ENCODE data around the gene ZACN. TPM values are rescaled to one million over a fixed set of nuclear protein-coding genes. Genes with fewer than 3 reads are reported as not detected.
A peak's percentile ranks its signal among the peaks of the same experiment; 100 is the strongest.

ZACN gene
- total RNA-seq, 1 donor from 2014 or later = 0.23 TPM

- no peak overlapping the region for H3K9ac ChIP-seq (ENCODE audit: low read length)
These were observed 9.3 kb downstream of the ZACN start for GRCh38 chr17:76088041-76088867.

GRCh38 chr17:76088868-76089576 is 10.0 kb downstream of the ZACN start:
- Mint-ChIP-seq H3K4me1 (ENCODE audit: low read depth, unreplicated experiment) (no peaks in the 10 kb centered on the region), H3K9me3 (ENCODE audit: unreplicated experiment) (no peaks in the 10 kb centered on the region), H3K27ac (ENCODE audit: unreplicated experiment) (peak overlapping the region; percentile 53), H3K36me3 (ENCODE audit: low read depth, unreplicated experiment) (peaks cover 19% of the 10 kb centered on the region), H3K27me3 (ENCODE audit: low read depth, unreplicated experiment) (no peaks in the 10 kb centered on the region), H3K4me3 (ENCODE audit: unreplicated experiment) (no peak overlapping the region)
- Histone ChIP-seq H3K9me3 (ENCODE audit: insufficient read depth, low read depth, low read length) (no peaks in the 10 kb centered on the region), H3K9ac (ENCODE audit: low read length) (no peak overlapping the region), H4K20me1 (ENCODE audit: insufficient read depth, low read length) (peaks cover 35% of the 10 kb centered on the region), H3K27ac (ENCODE audit: low read depth, low read length) (no peak overlapping the region), H3K27me3 (ENCODE audit: insufficient read depth, low read length) (no peaks in the 10 kb centered on the region), H2AFZ (ENCODE audit: low read depth, low read length) (no peak overlapping the region), H3K79me2 (ENCODE audit: insufficient read depth, low read length) (no peaks in the 10 kb centered on the region), H3K4me2 (ENCODE audit: low read length) (no peak overlapping the region), H3K4me1 (ENCODE audit: insufficient read depth, low read length) (no peaks in the 10 kb centered on the region), H3K4me3 (ENCODE audit: insufficient read depth, low read depth, low read length) (no peak overlapping the region), H3K36me3 (ENCODE audit: insufficient read depth, low read length) (peaks cover 27% of the 10 kb centered on the region)
- FAIRE-seq = no peak
- DNase-seq (ENCODE audit: low read depth) = no peak
- TF ChIP-seq EZH2 (IDR thresholded peaks at IDR 0.05; ENCODE audit: insufficient read depth, low read length) = no peak
- TF ChIP-seq, protein P1, sequence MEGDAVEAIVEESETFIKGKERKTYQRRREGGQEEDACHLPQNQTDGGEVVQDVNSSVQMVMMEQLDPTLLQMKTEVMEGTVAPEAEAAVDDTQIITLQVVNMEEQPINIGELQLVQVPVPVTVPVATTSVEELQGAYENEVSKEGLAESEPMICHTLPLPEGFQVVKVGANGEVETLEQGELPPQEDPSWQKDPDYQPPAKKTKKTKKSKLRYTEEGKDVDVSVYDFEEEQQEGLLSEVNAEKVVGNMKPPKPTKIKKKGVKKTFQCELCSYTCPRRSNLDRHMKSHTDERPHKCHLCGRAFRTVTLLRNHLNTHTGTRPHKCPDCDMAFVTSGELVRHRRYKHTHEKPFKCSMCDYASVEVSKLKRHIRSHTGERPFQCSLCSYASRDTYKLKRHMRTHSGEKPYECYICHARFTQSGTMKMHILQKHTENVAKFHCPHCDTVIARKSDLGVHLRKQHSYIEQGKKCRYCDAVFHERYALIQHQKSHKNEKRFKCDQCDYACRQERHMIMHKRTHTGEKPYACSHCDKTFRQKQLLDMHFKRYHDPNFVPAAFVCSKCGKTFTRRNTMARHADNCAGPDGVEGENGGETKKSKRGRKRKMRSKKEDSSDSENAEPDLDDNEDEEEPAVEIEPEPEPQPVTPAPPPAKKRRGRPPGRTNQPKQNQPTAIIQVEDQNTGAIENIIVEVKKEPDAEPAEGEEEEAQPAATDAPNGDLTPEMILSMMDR (IDR thresholded peaks at IDR 0.05; ENCODE audit: insufficient read depth, low read depth, low read length) = no peak

More at GRCh38 chr17:76088041-76088867, 9.3 kb downstream of the ZACN start:
- Histone ChIP-seq H3K9me3 (ENCODE audit: insufficient read depth, low read depth, low read length) (no peaks in the 10 kb centered on the region), H3K4me1 (ENCODE audit: insufficient read depth, low read length) (no peaks in the 10 kb centered on the region), H3K27me3 (ENCODE audit: insufficient read depth, low read length) (no peaks in the 10 kb centered on the region), H3K36me3 (ENCODE audit: insufficient read depth, low read length) (peaks cover 21% of the 10 kb centered on the region), H2AFZ (ENCODE audit: low read depth, low read length) (no peak overlapping the region), H3K27ac (ENCODE audit: low read depth, low read length) (no peak overlapping the region), H3K79me2 (ENCODE audit: insufficient read depth, low read length) (no peaks in the 10 kb centered on the region), H4K20me1 (ENCODE audit: insufficient read depth, low read length) (peaks cover 27% of the 10 kb centered on the region), H3K4me2 (ENCODE audit: low read length) (no peak overlapping the region), H3K4me3 (ENCODE audit: insufficient read depth, low read depth, low read length) (no peak overlapping the region)
- no peak for TF ChIP-seq EZH2 (IDR thresholded peaks at IDR 0.05; ENCODE audit: insufficient read depth, low read length)
- TF ChIP-seq, protein P1 (IDR thresholded peaks at IDR 0.05; ENCODE audit: insufficient read depth, low read depth, low read length) = no peak
- H3K27me3 Mint-ChIP-seq (ENCODE audit: low read depth, unreplicated experiment) = no peaks in the 10 kb centered on the region
- H3K36me3 Mint-ChIP-seq (ENCODE audit: low read depth, unreplicated experiment) = peaks cover 14% of the 10 kb centered on the region
- no peak for FAIRE-seq
- H3K9me3 Mint-ChIP-seq (ENCODE audit: unreplicated experiment) = no peaks in the 10 kb centered on the region
- H3K27ac Mint-ChIP-seq (ENCODE audit: unreplicated experiment) = peak overlapping the region; percentile 53
- no peak overlapping the region for H3K4me3 Mint-ChIP-seq (ENCODE audit: unreplicated experiment)
- peaks cover 1% of the 10 kb centered on the region for H3K4me1 Mint-ChIP-seq (ENCODE audit: low read depth, unreplicated experiment)
- no peak for DNase-seq (ENCODE audit: low read depth)

All from astrocyte (in vitro differentiated cells and primary cell).